DOHH2 (cell line): ENCODE results near the gene MACF1.

Source experiments
- EZH2phosphoT487 ChIP-seq: fragments of 200-600 bp; sonication (generic); IDR thresholded peaks from 2 replicates; pipeline ENCODE4 v1.6.1; 2017; ENCODE audit warnings: borderline replicate concordance, mild to moderate bottlenecking, antibody characterized with exemption, low read length, moderate library complexity, mixed read lengths
- TF ChIP-seq, protein P1 (sequence below): fragments of 200-600 bp; sonication (generic); IDR thresholded peaks from one replicate; pipeline ENCODE4 v1.5.1; 2014; ENCODE audit warnings: antibody characterized with exemption, mild to moderate bottlenecking, low read depth, low read length; ENCODE audit not compliant: poor library complexity, severe bottlenecking

DNA sequence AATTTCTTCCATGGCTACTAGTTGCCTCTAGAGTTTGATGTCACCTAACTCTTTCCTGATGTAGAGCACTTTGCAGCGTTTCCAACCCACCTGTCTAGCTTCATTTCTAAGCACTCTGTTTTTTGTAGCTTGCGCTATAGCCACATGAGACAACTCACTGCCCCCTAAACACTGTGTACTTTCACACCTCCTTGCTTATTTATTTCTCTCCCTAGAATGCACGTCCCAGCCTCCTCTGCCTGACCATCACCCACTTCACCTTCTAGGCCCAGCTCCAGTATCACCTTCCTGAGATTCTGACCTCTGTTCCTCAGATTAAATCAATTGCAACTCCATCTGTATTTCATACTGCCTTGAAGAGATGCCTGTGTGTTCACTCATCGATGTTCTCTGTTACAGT is 32.5 kb downstream of the MACF1 start:
- TF ChIP-seq, protein P1, sequence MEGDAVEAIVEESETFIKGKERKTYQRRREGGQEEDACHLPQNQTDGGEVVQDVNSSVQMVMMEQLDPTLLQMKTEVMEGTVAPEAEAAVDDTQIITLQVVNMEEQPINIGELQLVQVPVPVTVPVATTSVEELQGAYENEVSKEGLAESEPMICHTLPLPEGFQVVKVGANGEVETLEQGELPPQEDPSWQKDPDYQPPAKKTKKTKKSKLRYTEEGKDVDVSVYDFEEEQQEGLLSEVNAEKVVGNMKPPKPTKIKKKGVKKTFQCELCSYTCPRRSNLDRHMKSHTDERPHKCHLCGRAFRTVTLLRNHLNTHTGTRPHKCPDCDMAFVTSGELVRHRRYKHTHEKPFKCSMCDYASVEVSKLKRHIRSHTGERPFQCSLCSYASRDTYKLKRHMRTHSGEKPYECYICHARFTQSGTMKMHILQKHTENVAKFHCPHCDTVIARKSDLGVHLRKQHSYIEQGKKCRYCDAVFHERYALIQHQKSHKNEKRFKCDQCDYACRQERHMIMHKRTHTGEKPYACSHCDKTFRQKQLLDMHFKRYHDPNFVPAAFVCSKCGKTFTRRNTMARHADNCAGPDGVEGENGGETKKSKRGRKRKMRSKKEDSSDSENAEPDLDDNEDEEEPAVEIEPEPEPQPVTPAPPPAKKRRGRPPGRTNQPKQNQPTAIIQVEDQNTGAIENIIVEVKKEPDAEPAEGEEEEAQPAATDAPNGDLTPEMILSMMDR: no peak
- TF ChIP-seq EZH2phosphoT487: no peak
